Suprapubic skin (tissue), 4 donors: Measurements from ENCODE around the gene NPTX1. TPM values are rescaled to one million over a fixed set of nuclear protein-coding genes. Genes with fewer than 3 reads are reported as not detected.
A peak's percentile ranks its signal among the peaks of the same experiment; 100 is the strongest.

Experiments used
- DNase-seq, 2 donors: peaks; one replicate each; pipeline ENCODE4 v3.0.0-alpha.2; 2019; ENCODE audit warnings: low spot score in 2 of 2
- H3K27ac ChIP-seq: fragments of 200-600 bp; sonication (generic); one replicate; pipeline ENCODE4 v1.5.1; 2019
- H3K27me3 ChIP-seq: fragments of 200-600 bp; sonication (generic); one replicate; pipeline ENCODE4 v1.5.1; 2019
- H3K36me3 ChIP-seq: fragments of 200-600 bp; sonication (generic); one replicate; pipeline ENCODE4 v1.5.1; 2019
- H3K4me1 ChIP-seq: fragments of 200-600 bp; sonication (generic); one replicate; pipeline ENCODE4 v1.5.1; 2019
- H3K4me3 ChIP-seq: fragments of 200-600 bp; sonication (generic); one replicate; pipeline ENCODE4 v1.5.1; 2019; ENCODE audit warnings: mild to moderate bottlenecking
- H3K9me3 ChIP-seq: fragments of 200-600 bp; sonication (generic); one replicate; pipeline ENCODE4 v1.5.1; 2019
- EP300 ChIP-seq: sonication (generic); formaldehyde crosslinking; IDR thresholded peaks from one replicate; pipeline ENCODE4 v1.6.1; 2017; ENCODE audit warnings: antibody characterized with exemption
- POLR2A ChIP-seq, 2 donors: fragments of 450-650 bp; IDR thresholded peaks; one replicate each; pipeline ENCODE4 v1.6.1; 2017; ENCODE audit warnings: antibody characterized with exemption in 2 of 2, mild to moderate bottlenecking in 2 of 2, moderate library complexity in 2 of 2
- POLR2AphosphoS5 ChIP-seq, 3 donors: sonication (generic); formaldehyde crosslinking; IDR thresholded peaks; one replicate each; pipeline ENCODE4 v1.6.1; 2017; ENCODE audit warnings: antibody characterized with exemption in 3 of 3
- WGBS: methylation state at CpG from one replicate; pipeline ENCODE4 v1.1.5; 2018; 5-methylcytosine and 5-hydroxymethylcytosine counted together
- total RNA-seq, 4 donors: library from RNA; depleted of rRNA; stranded (reverse); fragments of >200 nt; gene quantifications; one replicate each; pipeline ENCODE4 v1.1.0, GENCODE V29; 2016
- TF ChIP-seq, protein P1 (sequence below), 2 donors: fragments of 200-600 bp in 1 of 2; fragments of 450-650 bp in 1 of 2; sonication (generic) in 1 of 2; IDR thresholded peaks; one replicate each; pipeline ENCODE4 v1.5.1; 2016 to 2019; ENCODE audit warnings: antibody characterized with exemption in 2 of 2, mild to moderate bottlenecking in 1 of 2, moderate library complexity in 1 of 2

Gene NPTX1
- total RNA-seq, 4 donors from 2014 or later = 0.72 to 4.2 (median 3.7) TPM

DNA sequence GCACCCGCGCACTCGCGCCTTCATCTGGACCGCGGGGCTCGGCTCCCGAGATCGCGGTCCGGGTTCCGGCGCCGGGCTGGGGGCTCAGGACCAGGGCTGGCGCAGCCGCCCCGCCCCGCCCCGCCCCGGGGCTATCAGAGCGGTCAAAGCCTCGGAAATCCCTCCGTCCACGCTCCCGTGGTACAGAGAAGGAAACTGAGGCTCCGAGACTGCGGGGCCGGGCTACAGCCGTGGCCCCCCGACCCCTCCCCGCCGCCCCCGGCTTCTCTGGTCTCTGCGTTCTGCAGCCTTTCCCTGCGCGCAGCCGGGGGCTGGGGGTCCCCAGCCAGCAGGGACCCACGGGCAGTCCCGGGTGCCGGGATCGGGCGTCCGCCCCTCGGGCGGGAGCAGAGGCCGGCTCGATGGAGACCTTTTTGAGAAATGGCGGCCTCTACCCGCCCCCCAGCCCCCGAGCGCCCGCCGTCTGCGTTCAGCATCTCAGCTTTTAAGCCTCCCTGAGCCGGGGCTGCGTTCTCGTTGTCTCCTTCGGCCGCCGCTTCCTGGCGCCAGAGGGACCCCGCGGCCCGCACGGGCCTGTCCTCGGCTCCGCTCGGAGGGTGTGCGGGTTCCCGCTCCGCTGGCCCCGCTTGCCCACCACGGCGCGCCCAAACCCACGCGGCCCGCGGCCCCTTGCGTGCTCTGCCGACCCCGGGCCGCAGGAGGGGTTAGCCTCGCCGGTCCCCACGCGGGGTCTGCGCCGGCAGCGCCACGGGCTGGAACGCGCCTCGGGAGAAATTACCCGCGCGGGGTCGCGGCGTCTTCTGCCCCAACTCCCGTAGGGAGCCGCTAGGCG is 1.5 kb upstream of the NPTX1 start:
- no peak for DNase-seq
- Histone ChIP-seq H3K4me3 (peak overlapping the region; percentile 49), H3K27ac (no peak overlapping the region), H3K27me3 (peaks cover 100% of the 10 kb centered on the region), H3K9me3 (no peaks in the 10 kb centered on the region), H3K36me3 (no peaks in the 10 kb centered on the region), H3K4me1 (peaks cover 50% of the 10 kb centered on the region)
- 4% methylated on average over 19 of the region's 103 CpGs for WGBS
- TF ChIP-seq, protein P1, sequence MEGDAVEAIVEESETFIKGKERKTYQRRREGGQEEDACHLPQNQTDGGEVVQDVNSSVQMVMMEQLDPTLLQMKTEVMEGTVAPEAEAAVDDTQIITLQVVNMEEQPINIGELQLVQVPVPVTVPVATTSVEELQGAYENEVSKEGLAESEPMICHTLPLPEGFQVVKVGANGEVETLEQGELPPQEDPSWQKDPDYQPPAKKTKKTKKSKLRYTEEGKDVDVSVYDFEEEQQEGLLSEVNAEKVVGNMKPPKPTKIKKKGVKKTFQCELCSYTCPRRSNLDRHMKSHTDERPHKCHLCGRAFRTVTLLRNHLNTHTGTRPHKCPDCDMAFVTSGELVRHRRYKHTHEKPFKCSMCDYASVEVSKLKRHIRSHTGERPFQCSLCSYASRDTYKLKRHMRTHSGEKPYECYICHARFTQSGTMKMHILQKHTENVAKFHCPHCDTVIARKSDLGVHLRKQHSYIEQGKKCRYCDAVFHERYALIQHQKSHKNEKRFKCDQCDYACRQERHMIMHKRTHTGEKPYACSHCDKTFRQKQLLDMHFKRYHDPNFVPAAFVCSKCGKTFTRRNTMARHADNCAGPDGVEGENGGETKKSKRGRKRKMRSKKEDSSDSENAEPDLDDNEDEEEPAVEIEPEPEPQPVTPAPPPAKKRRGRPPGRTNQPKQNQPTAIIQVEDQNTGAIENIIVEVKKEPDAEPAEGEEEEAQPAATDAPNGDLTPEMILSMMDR (IDR thresholded peaks at IDR 0.05) = peak in 1 of 2 donors; percentile 34
- no peak for TF ChIP-seq POLR2AphosphoS5 (IDR thresholded peaks at IDR 0.05)

DNA sequence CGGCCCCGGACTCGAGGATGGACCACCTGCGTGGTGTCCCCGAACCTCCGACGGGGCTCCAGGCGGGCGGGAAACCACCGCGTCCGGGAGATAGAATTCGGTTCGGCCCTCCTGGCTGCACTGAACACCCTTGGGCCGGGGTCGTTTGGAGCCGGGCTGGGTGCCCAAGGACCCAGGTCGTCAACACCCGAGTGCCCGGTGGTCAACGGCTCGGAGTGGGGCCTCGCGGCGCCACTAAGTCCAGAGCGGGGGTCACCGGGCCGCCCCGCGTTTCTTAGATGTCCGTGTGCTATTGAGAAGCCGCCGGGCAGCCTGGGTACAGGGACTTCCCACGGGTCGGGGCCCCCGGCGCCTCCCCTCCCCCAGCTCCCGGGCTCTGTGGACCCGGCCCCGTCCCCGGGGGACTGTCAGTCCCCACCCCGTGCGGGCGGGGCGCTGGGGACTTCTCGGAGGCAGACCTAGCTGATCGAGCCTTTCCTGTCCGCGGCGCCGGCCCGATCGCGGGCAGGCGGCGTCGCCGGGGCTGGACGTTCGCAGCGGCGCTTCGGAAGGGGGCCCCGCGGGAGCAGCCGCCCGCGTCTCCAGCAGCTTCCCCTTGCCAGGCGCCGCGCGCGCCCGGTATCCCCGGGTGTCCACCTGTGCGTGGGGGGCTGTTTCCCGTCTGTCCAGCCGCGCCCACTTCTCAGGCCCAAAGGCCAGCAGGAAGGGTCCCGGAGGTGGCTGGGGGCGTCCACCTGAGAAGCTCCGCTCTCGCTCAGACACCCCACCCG is 655 bp upstream of the NPTX1 start:
- no peaks in the 10 kb centered on the region for H3K36me3 ChIP-seq
- H3K4me3 ChIP-seq = peak overlapping the region; percentile 49
- peaks cover 50% of the 10 kb centered on the region for H3K4me1 ChIP-seq
- H3K27ac ChIP-seq = no peak overlapping the region
- 0% methylated on average over 18 of the region's 84 CpGs for WGBS
- peaks cover 100% of the 10 kb centered on the region for H3K27me3 ChIP-seq
- no peak for DNase-seq
- H3K9me3 ChIP-seq = no peaks in the 10 kb centered on the region
- TF ChIP-seq POLR2A (IDR thresholded peaks at IDR 0.05) (no peak), POLR2AphosphoS5 (IDR thresholded peaks at IDR 0.05) (no peak), EP300 (no peak)
- TF ChIP-seq, protein P1 (IDR thresholded peaks at IDR 0.05) = no peak

DNA sequence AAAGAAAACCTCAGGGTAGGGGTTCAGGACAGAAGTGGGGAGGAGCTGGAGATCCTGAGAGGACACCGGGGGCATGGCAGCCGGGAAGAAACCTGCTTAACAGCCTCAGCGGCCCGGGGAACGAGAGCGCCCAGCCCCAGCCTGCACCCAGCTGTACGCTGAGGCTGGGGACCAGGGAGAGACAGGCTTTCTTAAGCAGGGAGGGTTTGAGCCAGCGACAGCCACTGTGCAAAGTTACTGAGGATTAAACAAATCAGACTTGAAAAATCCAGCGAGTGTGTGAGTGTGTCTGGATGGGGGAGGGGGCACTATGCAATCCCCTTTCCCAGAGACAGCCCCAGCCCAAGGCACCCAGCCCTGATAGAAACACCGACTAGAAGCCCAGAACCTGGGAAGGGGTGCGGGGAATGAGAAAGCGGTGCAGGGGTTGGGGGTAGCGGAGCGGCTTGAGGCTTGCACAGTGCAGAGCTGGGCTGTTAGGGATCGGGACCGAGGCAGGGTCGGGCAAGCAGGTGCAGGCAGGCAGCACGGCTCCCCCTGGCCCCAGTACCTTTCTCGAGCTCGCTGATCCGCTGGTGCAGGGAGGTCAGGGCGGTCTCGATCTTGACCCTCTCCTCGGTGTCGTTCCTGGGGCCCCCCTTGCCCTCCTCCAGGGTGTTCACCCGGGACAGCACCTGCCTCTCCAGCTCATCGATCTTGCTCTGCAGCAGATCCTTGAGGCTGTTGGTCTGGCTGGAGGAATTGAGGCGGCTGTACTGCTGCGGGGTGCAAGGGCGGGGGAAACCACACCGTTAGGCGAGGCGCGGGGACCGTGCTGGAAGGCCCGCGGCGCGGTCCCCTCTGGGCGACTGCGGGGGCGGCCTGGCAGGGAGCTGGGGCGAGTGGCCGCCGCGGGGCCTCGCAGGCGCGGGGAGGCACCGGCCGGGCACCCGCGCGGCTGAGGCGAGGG is 1.2 kb downstream of the NPTX1 start:
- Histone ChIP-seq H3K27ac (no peak overlapping the region), H3K4me1 (peaks cover 50% of the 10 kb centered on the region), H3K4me3 (peak overlapping the region; percentile 49), H3K9me3 (no peaks in the 10 kb centered on the region), H3K36me3 (no peaks in the 10 kb centered on the region), H3K27me3 (peaks cover 99% of the 10 kb centered on the region)
- TF ChIP-seq, protein P1 (IDR thresholded peaks at IDR 0.05) = no peak
- TF ChIP-seq POLR2AphosphoS5 (IDR thresholded peaks at IDR 0.05) = no peak
- no peak for TF ChIP-seq EP300
- TF ChIP-seq POLR2A (IDR thresholded peaks at IDR 0.05) = no peak
- no peak for DNase-seq
- 6% methylated on average over 20 of the region's 55 CpGs for WGBS

DNA sequence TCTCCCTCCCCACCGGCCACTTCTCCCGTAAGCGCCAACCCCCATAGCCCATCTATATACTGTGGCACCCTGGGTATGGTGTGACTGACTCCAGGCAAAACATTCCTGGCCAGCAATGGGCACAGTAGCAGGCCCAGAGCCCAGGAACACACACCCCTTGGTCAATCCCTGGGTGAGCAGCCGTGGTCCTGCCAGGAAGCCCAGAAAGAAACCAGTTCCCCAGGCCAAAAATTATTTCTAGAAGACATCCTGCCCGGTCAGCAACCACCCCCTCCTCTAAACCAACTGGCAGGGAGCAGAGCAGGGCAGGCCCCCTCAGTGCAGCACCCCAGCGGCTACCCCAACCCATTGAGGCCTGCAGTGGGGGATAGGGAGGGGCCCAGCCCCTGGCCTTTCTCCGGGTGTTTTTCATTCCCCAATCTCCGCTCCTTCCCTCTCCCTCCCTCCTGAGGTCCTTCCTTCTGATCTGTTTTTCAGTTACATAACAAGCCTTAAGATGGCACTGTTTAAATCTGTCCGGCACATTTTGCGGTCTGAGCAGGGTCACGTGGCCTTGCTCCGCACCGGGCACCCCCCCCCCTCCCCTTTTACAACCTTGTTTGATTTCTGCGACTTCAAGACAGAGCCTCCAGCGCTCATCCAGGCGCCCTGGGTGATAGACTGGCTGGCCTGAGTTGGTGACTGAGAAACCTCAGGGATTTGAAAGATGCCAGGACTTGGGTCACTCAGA is 2.0 kb downstream of the NPTX1 start:
- WGBS = 4% methylated on average over 12 of the region's 16 CpGs
- no peak for DNase-seq
- Histone ChIP-seq H3K4me3 (no peak overlapping the region), H3K4me1 (peaks cover 50% of the 10 kb centered on the region), H3K36me3 (no peaks in the 10 kb centered on the region), H3K27me3 (peaks cover 99% of the 10 kb centered on the region), H3K27ac (no peak overlapping the region), H3K9me3 (no peaks in the 10 kb centered on the region)
- TF ChIP-seq POLR2AphosphoS5 (IDR thresholded peaks at IDR 0.05) = no peak
- TF ChIP-seq POLR2A (IDR thresholded peaks at IDR 0.05) = no peak
- TF ChIP-seq, protein P1 (IDR thresholded peaks at IDR 0.05) = no peak
- TF ChIP-seq EP300 = no peak
